Breast epithelium (tissue), 4 donors: ENCODE measurements around the gene GRM4. TPM values are rescaled to one million over a fixed set of nuclear protein-coding genes. Genes with fewer than 3 reads are reported as not detected.

Experiments
- DNase-seq, 2 donors: peaks; one replicate each; pipeline ENCODE4 v3.0.0-alpha.2; 2019; ENCODE audit warnings: low spot score in 2 of 2
- H3K27ac ChIP-seq, 2 donors: fragments of 200-600 bp; sonication (generic) in 1 of 2; one replicate each; pipeline ENCODE4 v1.5.1; 2016 to 2019; ENCODE audit warnings: mild to moderate bottlenecking in 1 of 2
- H3K27me3 ChIP-seq, 2 donors: fragments of 200-600 bp; sonication (generic) in 1 of 2; one replicate each; pipeline versions ENCODE4 v1.5.1 to v1.6.0; 2017 to 2019; ENCODE audit warnings: control low read depth in 1 of 2, mild to moderate bottlenecking in 1 of 2
- H3K36me3 ChIP-seq: fragments of 200-600 bp; one replicate; pipeline ENCODE4 v1.5.1; 2019
- H3K4me1 ChIP-seq, 2 donors: fragments of 200-600 bp; sonication (generic); one replicate each; pipeline ENCODE4 v1.5.1; 2016 to 2019; ENCODE audit warnings: control low read depth in 1 of 2
- H3K4me3 ChIP-seq, 3 donors: fragments of 200-600 bp; sonication (generic); 1 replicate in 2 of 3; 2 replicates in 1 of 3; pipeline ENCODE4 v1.5.1; 2016 to 2019; ENCODE audit warnings: mild to moderate bottlenecking in 3 of 3, moderate library complexity in 2 of 3
- H3K9me3 ChIP-seq, 2 donors: fragments of 200-600 bp; sonication (generic) in 1 of 2; one replicate each; pipeline ENCODE4 v1.5.1; 2016 to 2019; ENCODE audit warnings: control low read depth in 1 of 2
- POLR2A ChIP-seq: fragments of 450-650 bp; IDR thresholded peaks from one replicate; pipeline ENCODE4 v1.6.1; 2016; ENCODE audit warnings: antibody characterized with exemption, mild to moderate bottlenecking, moderate library complexity
- POLR2AphosphoS5 ChIP-seq, 3 donors: sonication (generic); formaldehyde crosslinking; IDR thresholded peaks; one replicate each; pipeline ENCODE4 v1.6.1; 2017; ENCODE audit warnings: antibody characterized with exemption in 3 of 3
- intact Hi-C: fragments of 100-400 bp; cut with DNase I; formaldehyde crosslinking; loops from one replicate; pipeline ENCODE4 v1.15.1; 2023; ENCODE audit warnings: low total_unique reads
- total RNA-seq, 3 donors: library from RNA; depleted of rRNA; stranded (reverse); fragments of >200 nt; gene quantifications; one replicate each; pipeline ENCODE4 v1.1.0, GENCODE V29; 2016
- TF ChIP-seq, protein P1 (sequence below), 3 donors: fragments of 450-650 bp; IDR thresholded peaks; one replicate each; pipeline ENCODE4 v1.5.1; 2016 to 2017; ENCODE audit warnings: antibody characterized with exemption in 3 of 3, mild to moderate bottlenecking in 3 of 3, moderate library complexity in 3 of 3

GRM4 gene
- total RNA-seq, 3 donors from 2014 or later: not detected

DNA sequence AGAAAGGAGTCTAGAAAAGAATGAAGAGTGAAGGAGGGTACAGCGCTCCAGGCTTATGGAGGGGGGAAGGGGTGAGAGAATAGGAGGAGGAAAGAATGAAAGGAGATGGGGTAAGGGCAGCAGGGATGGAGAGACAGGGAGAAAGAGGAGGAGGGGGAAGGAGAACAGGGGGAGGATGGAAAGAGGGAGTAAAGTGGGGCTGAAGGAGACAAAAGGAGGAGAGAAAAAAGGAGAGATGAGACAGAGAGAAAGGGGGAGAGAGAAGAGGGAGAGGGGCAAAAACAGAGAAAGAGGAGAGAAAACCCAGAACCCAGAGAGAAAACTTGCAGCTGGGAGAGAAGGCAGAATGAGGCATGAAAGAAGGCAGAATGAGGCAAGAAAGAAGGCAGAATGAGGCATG is 110.7 kb downstream of the GRM4 start:
- intact Hi-C loops: no loop called here
- no peaks in the 10 kb centered on the region for H3K27me3 ChIP-seq
- TF ChIP-seq POLR2A (no peak), POLR2AphosphoS5 (IDR thresholded peaks at IDR 0.05) (no peak)
- TF ChIP-seq, protein P1, sequence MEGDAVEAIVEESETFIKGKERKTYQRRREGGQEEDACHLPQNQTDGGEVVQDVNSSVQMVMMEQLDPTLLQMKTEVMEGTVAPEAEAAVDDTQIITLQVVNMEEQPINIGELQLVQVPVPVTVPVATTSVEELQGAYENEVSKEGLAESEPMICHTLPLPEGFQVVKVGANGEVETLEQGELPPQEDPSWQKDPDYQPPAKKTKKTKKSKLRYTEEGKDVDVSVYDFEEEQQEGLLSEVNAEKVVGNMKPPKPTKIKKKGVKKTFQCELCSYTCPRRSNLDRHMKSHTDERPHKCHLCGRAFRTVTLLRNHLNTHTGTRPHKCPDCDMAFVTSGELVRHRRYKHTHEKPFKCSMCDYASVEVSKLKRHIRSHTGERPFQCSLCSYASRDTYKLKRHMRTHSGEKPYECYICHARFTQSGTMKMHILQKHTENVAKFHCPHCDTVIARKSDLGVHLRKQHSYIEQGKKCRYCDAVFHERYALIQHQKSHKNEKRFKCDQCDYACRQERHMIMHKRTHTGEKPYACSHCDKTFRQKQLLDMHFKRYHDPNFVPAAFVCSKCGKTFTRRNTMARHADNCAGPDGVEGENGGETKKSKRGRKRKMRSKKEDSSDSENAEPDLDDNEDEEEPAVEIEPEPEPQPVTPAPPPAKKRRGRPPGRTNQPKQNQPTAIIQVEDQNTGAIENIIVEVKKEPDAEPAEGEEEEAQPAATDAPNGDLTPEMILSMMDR (IDR thresholded peaks at IDR 0.05): no peak

DNA sequence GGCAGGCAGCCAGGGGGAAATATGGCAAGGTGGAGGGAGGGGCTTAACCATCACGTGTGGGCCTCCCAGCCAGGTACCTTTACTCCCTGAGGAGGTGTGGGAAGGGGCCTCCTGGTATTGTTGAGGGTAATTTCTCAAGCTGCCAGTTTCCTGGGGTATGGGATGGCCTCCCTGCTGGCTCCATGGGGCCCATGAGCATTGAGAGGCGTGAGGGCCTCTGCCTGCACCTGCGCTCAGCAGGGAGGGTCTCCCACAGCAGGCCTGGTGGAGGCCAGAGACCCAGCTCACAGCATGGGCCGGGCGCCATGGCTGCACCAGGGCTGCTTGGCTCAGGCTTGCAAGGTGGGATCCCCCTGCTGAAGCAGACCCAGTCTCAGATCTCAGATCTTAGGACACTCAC is 113.0 kb downstream of the GRM4 start:
- Histone ChIP-seq H3K4me3 (no peak overlapping the region), H3K9me3 (no peaks in the 10 kb centered on the region), H3K27me3 (no peaks in the 10 kb centered on the region), H3K27ac (no peak overlapping the region), H3K36me3 (no peaks in the 10 kb centered on the region), H3K4me1 (no peaks in the 10 kb centered on the region)
- intact Hi-C loops: no loop called here
- no peak for TF ChIP-seq POLR2AphosphoS5 (IDR thresholded peaks at IDR 0.05)
- TF ChIP-seq, protein P1 (IDR thresholded peaks at IDR 0.05): no peak
- no peak for DNase-seq

More for the DNA sequence above, 110.7 kb downstream of the GRM4 start:
- DNase-seq: no peak
- Histone ChIP-seq H3K4me1 (no peaks in the 10 kb centered on the region), H3K9me3 (no peaks in the 10 kb centered on the region), H3K36me3 (no peaks in the 10 kb centered on the region), H3K4me3 (no peak overlapping the region), H3K27ac (no peak overlapping the region)

DNA sequence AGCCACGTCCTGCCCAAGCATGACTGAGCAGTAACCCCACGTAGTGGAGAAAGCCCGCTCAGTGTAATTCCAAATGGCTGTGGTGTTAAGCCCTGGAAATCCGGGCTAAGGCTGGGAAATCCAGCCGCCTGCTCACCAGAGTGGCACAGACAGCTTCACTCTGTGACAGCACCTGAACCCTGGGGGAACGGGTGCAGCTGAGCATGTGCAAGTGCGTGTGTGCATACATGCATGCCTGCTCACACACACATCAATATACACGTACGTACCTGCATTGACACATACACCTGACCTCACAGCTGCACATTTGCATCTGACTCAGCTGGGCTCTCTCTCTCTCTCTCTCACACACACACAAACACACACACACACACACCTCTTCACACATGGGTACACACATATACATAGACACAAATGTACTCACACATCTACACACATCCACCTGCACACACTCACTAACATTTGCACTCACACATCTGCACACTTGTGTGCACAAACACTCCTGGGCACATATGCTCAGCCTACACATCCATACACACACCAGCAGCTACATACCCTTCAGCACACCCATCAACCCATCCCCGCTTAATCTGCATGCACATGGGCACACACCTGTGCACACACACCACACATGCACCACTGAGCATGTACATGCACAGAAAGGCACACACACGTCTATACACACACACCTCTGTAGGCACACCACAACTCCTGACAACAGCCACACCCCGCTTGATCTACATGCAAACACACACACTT is 114.1 kb downstream of the GRM4 start:
- H3K27ac ChIP-seq: no peak overlapping the region
- H3K4me1 ChIP-seq: no peaks in the 10 kb centered on the region
- no peaks in the 10 kb centered on the region for H3K27me3 ChIP-seq
- intact Hi-C loops: no loop called here
- no peaks in the 10 kb centered on the region for H3K9me3 ChIP-seq
- no peaks in the 10 kb centered on the region for H3K36me3 ChIP-seq
- TF ChIP-seq POLR2AphosphoS5 (IDR thresholded peaks at IDR 0.05) (no peak), POLR2A (no peak)
- TF ChIP-seq, protein P1 (IDR thresholded peaks at IDR 0.05): no peak
- DNase-seq: no peak
- no peak overlapping the region for H3K4me3 ChIP-seq

DNA sequence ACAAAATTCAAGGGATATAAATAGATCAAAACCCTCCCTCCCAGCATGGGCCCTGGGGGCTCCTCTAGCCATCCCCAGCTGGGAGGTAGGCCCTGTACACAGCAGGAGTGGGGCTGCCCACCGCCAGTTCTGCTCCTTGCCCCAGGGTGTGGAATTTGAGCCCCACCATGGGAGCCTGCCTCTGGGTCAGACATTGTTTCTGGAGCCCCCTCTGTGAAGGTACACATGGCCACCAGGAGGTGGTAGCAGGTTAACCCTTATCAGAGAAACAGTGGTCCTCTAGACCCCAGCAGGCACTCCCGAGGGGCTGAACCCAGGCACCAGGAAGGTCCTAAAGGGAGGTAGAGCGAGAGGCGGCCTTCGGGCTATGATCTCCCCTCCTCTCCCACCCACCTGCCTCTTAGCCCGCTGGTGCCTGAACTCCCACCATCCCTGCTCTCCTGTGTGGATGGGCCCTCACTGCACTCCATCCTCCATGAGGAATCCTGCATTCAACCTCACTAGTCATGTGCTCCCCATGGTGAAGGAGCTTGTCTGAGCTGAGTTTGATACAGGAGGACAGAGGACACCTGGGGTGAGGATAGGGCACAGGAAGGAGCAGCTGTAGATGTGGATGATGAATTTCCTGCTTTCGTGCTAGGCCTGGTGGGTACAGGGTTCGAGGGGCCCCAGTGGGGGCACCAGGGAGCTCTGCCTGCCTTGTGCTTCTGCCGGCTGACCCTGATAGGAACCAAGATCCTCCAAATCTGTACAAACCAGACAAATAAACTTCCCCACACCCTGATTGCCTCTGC is 114.9 kb downstream of the GRM4 start:
- H3K27me3 ChIP-seq: no peaks in the 10 kb centered on the region
- no peak for DNase-seq

More for the DNA sequence above, 114.9 kb downstream of the GRM4 start:
- Histone ChIP-seq H3K27ac (no peak overlapping the region), H3K9me3 (no peaks in the 10 kb centered on the region), H3K4me3 (no peak overlapping the region), H3K4me1 (no peaks in the 10 kb centered on the region), H3K36me3 (no peaks in the 10 kb centered on the region)
- intact Hi-C loops: no loop called here
- TF ChIP-seq POLR2A (no peak), POLR2AphosphoS5 (IDR thresholded peaks at IDR 0.05) (no peak)
- TF ChIP-seq, protein P1 (IDR thresholded peaks at IDR 0.05): no peak
